HCT116 (cell line): Measurements from ENCODE around the gene CELF4.

Source experiments
- CTCF ChIP-seq, 3 experiments: fragments of 200-600 bp in 1 of 3; sonication (generic) in 1 of 3; IDR thresholded peaks in 2 of 3; conservative IDR thresholded peaks in 1 of 3; 2 replicates each; pipeline ENCODE4 v1.5.1; 2012 to 2017; ENCODE audit warnings: low read depth in 2 of 3, low read length in 2 of 3, antibody characterized with exemption in 1 of 3, borderline replicate concordance in 1 of 3, control low read depth in 1 of 3, mild to moderate bottlenecking in 1 of 3, mixed read lengths in 1 of 3, mixed run types in 1 of 3, moderate library complexity in 1 of 3; ENCODE audit not compliant: insufficient read depth in 1 of 3
- EGR1 ChIP-seq: IDR thresholded peaks from 2 replicates; pipeline ENCODE4 v1.6.1; 2012; ENCODE audit warnings: low read depth
- EZH2 ChIP-seq: fragments of 200-600 bp; sonication (generic); IDR thresholded peaks from 2 replicates; pipeline ENCODE4 v1.6.1; 2017; ENCODE audit warnings: antibody characterized with exemption, mixed run types
- MAX ChIP-seq: IDR thresholded peaks from 2 replicates; pipeline ENCODE4 v1.6.1; 2012
- POLR2A ChIP-seq: IDR thresholded peaks from 2 replicates; pipeline ENCODE4 v1.7.0; 2011; ENCODE audit warnings: borderline replicate concordance; ENCODE audit not compliant: insufficient read depth, insufficient read length; ENCODE audit errors: extremely low read depth
- POLR2AphosphoS5 ChIP-seq: IDR thresholded peaks from 2 replicates; pipeline ENCODE4 v1.6.1; 2011; ENCODE audit warnings: mild to moderate bottlenecking, low read depth, low read length, moderate library complexity
- TF ChIP-seq, protein P1 (sequence below): IDR thresholded peaks from 2 replicates; pipeline ENCODE4 v1.6.1; 2012; ENCODE audit warnings: low read depth

DNA sequence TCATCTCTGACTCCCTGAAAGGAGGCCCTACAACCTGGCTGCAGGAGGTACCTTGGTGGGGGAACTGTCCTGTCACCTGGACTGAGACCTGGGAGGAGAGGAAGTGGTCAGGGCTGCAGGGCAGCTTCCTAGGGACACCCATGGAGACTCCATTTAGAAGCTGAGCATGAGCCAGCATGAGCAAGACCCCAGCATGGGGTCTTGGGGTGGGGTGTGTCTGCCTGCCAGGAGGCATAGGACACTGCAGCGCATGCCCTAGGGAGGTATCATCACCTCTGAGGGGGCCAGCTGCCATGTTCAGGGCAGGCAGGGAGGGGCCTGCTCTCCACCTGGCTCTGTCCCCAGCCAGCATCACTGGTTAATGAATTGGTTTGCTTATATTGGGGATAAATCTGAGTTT is 249.7 kb downstream of the CELF4 start:
- TF ChIP-seq EZH2, result no peak
- TF ChIP-seq, protein P1, sequence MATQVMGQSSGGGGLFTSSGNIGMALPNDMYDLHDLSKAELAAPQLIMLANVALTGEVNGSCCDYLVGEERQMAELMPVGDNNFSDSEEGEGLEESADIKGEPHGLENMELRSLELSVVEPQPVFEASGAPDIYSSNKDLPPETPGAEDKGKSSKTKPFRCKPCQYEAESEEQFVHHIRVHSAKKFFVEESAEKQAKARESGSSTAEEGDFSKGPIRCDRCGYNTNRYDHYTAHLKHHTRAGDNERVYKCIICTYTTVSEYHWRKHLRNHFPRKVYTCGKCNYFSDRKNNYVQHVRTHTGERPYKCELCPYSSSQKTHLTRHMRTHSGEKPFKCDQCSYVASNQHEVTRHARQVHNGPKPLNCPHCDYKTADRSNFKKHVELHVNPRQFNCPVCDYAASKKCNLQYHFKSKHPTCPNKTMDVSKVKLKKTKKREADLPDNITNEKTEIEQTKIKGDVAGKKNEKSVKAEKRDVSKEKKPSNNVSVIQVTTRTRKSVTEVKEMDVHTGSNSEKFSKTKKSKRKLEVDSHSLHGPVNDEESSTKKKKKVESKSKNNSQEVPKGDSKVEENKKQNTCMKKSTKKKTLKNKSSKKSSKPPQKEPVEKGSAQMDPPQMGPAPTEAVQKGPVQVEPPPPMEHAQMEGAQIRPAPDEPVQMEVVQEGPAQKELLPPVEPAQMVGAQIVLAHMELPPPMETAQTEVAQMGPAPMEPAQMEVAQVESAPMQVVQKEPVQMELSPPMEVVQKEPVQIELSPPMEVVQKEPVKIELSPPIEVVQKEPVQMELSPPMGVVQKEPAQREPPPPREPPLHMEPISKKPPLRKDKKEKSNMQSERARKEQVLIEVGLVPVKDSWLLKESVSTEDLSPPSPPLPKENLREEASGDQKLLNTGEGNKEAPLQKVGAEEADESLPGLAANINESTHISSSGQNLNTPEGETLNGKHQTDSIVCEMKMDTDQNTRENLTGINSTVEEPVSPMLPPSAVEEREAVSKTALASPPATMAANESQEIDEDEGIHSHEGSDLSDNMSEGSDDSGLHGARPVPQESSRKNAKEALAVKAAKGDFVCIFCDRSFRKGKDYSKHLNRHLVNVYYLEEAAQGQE, result no peak
- no peak for TF ChIP-seq CTCF (IDR thresholded peaks at IDR 0.05 in 2 of 3, conservative IDR thresholded peaks at IDR 0.05 in 1 of 3; ENCODE audit: borderline replicate concordance in 1 of 3, insufficient read depth in 1 of 3, low read depth in 2 of 3, low read length in 2 of 3)
- TF ChIP-seq MAX, result no peak
- TF ChIP-seq POLR2AphosphoS5, result no peak
- TF ChIP-seq POLR2A, result no peak
- no peak for TF ChIP-seq EGR1
